GM12801 (cell line): Measurements from ENCODE around the gene MTCL1.

Experiments
- TF ChIP-seq, protein P1 (sequence below): IDR thresholded peaks from one replicate; pipeline ENCODE4 v1.5.1; 2011; ENCODE audit warnings: control low read depth; ENCODE audit not compliant: insufficient read length; ENCODE audit errors: extremely low read depth

The MTCL1 gene

DNA sequence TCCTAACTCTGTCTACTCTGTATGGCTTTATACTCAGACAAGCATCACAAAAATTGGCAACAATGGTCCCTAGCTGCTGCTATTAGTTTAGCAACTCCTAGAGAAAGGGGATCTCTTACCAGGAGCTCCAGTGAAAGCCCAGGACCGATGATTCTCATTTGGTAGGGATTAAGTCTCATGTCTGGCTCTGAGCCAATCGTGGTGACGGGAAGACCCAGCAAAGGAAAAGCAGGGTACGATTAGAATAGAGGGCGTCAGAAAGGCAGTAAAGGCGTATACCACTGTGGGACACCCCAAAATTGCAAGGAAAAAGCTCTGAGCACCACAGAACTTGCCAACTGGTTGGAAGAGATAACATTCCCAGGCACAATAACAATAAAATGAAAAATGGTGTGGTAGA, 129.5 kb downstream of the MTCL1 start:
- TF ChIP-seq, protein P1, sequence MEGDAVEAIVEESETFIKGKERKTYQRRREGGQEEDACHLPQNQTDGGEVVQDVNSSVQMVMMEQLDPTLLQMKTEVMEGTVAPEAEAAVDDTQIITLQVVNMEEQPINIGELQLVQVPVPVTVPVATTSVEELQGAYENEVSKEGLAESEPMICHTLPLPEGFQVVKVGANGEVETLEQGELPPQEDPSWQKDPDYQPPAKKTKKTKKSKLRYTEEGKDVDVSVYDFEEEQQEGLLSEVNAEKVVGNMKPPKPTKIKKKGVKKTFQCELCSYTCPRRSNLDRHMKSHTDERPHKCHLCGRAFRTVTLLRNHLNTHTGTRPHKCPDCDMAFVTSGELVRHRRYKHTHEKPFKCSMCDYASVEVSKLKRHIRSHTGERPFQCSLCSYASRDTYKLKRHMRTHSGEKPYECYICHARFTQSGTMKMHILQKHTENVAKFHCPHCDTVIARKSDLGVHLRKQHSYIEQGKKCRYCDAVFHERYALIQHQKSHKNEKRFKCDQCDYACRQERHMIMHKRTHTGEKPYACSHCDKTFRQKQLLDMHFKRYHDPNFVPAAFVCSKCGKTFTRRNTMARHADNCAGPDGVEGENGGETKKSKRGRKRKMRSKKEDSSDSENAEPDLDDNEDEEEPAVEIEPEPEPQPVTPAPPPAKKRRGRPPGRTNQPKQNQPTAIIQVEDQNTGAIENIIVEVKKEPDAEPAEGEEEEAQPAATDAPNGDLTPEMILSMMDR, result no peak

DNA sequence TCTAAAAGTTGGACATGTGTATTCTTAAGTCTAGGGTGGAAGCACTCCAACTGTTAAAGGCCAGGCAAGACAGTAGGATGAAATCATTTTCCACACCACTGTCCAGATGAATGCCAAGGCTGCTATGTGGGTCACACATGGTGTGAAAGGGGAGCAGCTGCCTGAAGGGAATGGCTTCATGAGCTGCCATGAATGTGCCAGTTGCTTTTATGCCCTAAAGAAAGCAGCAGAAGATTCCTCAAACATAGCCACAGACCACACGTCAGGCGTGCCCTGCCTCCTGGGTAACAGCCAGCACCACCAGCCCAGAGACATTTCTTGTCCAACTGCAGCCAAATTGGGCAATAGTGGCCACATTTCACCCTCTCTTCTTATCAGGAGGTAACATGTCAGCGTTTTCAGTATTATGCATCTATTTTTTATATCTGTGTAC, 130.2 kb downstream of the MTCL1 start:
- TF ChIP-seq, protein P1, result no peak

DNA sequence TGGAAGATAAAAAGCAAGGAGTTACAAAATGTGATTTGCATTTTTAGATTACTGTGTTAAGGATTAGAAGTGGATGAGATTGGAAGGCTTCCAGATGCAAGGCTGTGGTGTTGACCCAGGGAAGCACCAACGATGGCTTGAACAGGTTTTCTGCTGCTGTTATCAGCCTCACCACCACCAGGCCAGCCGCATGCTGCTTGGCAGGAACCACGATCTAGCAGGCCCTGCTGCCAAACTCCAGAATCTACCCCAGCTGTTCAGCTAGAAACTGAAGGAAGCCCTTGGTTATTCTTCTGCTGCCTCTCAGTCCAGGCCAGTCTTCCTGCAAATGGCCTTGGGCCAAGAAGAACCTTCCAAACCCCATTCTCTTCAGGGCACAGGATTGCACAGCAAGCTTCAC, 133.9 kb downstream of the MTCL1 start:
- TF ChIP-seq, protein P1, result no peak

DNA sequence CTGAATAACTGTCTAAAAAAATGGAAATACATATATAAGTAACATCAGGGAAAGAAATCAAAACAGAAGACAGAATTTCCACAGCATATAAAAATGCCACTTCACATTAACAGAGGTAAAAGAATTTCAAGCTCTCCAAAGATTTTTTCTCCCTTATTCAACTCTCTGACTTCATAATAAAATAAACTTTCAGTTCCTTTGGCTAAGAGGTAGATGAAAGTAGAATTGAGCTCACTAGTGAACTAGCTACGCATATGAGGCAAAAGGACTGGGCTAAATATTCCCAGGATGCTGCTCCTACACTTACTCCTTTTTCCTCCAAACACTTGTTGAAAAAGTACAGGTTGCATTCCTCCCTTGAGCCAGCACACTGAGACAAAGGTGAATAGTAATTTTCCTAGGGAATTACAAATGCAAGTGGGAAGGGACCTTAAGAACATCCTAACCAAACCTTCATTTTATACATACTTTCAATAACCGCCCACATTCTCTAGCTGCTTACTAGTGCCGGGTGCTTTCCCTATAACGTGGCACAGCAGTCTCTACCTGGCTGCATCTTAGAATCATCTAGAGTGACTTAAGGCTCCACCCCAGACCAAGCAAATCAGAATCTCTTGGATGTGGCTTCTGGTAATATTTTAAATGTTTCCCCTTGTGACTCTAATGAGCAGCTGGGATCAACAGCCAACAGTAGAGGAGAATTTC, 136.6 kb downstream of the MTCL1 start:
- TF ChIP-seq, protein P1, result no peak

DNA sequence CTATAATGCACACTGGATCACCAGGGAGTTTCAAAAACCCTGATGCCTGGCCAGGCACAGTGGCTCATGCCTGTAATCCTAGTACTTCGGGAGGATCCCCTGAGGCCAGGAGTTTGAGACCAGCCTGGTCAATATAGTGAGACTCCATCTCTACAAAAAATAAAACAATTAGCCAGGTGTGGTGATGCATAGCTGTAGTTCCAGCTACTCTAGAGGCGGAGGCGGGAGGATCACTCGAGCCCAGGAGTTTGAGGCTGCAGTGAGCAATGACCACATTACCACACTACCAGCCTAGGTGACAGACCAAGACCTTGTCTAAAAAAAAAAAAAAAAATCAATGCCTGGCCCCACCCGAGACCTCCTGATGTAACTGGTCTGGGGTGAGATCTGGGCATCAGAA, 137.2 kb downstream of the MTCL1 start:
- TF ChIP-seq, protein P1, result no peak

DNA sequence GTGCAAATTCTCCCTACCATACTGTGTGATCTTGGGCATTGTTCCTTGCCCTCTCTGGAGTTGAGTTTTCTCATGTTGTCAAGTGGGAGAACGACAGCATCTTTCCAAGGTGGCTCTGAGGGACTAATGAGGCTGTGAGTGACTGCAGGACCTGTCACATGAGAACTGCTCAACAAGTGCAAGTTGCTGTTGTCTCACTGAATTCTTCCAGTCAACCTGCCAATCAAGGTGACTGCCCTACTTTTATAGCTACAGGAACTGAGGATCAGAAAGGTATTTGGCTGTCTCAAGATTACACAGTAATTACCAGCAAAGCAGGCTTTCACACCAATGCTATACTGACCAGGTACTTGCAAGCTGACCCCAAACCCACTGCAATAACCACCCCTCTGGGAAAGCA, 137.6 kb downstream of the MTCL1 start:
- TF ChIP-seq, protein P1, result no peak

DNA sequence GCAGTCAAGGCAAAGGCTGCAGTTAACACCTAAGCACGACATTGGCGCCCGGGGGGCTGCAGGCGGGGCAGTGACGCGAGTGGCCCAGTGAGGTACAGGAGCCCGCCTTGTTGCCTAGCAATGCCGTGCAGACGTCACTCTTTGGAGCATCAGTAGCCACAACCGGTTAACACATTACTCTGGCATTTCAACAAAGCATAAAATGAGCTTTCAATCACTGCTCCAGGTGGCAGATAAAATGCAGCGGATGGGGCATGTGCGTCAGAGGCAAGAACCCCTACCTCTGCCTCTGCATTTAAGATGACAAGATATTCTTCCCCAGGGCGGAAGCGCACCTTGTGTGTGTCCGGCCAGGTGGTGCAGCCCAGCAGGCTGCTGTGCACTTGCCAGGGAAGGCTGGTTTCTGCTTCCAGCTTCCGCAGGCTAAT, 139.4 kb downstream of the MTCL1 start:
- TF ChIP-seq, protein P1, result no peak

DNA sequence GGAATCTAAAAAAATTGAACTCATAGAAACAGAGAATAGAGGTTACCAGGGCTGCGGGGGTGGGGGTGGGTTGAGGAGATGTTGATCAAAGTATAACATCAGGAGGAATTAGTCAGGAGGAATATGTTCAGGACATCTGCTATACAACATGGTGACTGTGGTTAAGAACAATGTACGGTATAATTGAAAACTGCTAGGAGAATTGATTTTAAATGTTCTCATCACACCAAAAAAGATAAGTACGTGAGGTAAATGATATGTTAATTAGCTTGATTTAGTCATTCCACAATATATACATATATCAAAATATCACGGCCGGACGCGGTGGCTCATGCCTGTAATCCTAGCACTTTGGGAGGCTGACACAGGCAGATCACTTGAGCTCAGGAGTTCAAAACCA, 140.2 kb downstream of the MTCL1 start:
- TF ChIP-seq, protein P1, result no peak
